Measurements from ENCODE around the gene SYTL2. TPM values are rescaled to one million over a fixed set of nuclear protein-coding genes. Genes with fewer than 3 reads are reported as not detected.

The SYTL2 gene
- total and polyA plus RNA-seq, 2 experiments from 2014 or later: 3.4 to 7.2 TPM

DNA sequence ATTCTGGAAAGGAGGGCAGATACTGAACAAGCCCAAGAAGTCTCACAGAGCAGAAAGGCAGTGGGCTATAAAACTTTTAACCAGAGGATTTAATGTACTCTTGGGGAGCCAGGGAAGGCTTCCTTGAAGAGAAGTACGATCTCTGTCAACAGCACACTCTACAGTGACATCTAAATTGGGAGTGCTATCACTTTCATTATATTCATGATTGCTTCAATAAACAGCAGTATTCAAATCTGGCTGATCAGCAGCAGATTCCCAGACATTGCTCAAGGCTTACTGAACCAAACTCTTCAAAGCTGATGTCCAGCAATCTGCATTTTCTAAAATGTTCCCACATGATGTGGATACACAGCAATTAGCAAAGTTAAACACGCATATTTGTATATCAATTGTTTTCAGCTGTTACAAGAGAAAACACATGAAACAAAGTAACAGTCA, 44.2 kb downstream of the SYTL2 start:
- ATAC-seq: no peak
- no peak overlapping the region for H3K27ac ChIP-seq (ENCODE audit: low read depth)
- peaks cover 2% of the 10 kb centered on the region for H3K27me3 Mint-ChIP-seq (ENCODE audit: insufficient read depth, low read depth, poor library complexity)

DNA sequence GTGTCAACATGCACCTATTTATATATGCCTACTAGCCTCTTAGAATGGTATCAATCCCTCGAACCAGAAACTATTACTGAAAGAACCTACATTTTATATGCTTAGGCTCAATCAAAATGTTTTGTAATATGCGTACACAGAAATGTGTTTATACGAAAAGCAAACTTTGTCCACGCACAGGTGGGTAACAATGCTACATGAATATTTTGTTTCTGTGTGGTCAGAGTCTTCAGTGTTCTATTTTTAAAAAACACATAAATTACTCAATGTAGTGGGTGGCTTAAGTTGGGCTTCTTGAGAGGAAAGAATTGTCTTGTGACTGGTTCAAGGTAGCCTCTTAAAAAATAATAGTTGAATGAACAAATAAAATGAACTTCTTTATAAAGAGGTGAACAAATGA, 46.1 kb downstream of the SYTL2 start:
- Mint-ChIP-seq H3K27me3 (ENCODE audit: insufficient read depth, low read depth, poor library complexity) (no peaks in the 10 kb centered on the region), H3K36me3 (ENCODE audit: low read depth) (no peaks in the 10 kb centered on the region), H3K27ac (no peak overlapping the region), H3K4me1 (peaks cover 7% of the 10 kb centered on the region; the same call in 2 of the 3 replicates), H3K4me3 (no peak overlapping the region), H3K9me3 (peaks cover 6% of the 10 kb centered on the region; the same call in 2 of the 3 replicates)
- Histone ChIP-seq H3K4me3 (no peak overlapping the region), H3F3A (replicated peaks; ENCODE audit: low read depth) (no peaks in the 10 kb centered on the region), H3K79me2 (replicated peaks; ENCODE audit: insufficient read depth) (no peaks in the 10 kb centered on the region), H3K9me2 (ENCODE audit: insufficient read depth) (peaks cover 7% of the 10 kb centered on the region), H3K27me3 (ENCODE audit: insufficient read depth) (no peaks in the 10 kb centered on the region), H2AFZ (no peak overlapping the region), H3K4me1 (ENCODE audit: insufficient read depth) (peaks cover 7% of the 10 kb centered on the region; the same call in 1 of the 2 replicates), H3K4me2 (no peak overlapping the region), H3K36me3 (ENCODE audit: insufficient read depth) (no peaks in the 10 kb centered on the region), H4K20me1 (replicated peaks; ENCODE audit: insufficient read depth) (no peaks in the 10 kb centered on the region), H3K27ac (ENCODE audit: low read depth) (no peak overlapping the region)
- DNase-seq (ENCODE audit: low spot score) (no peak), ATAC-seq (no peak)
- no peak for TF ChIP-seq STAT1 (IDR thresholded peaks at IDR 0.05; ENCODE audit: unreplicated experiment)
- no peak for TF ChIP-seq POLR2AphosphoS5 (IDR thresholded peaks at IDR 0.05; ENCODE audit: low read depth)
- no peak for TF ChIP-seq JUNB (IDR thresholded peaks at IDR 0.05; ENCODE audit: unreplicated experiment)
- no peak for TF ChIP-seq CREB1 (CRISPR knock-in tag; IDR thresholded peaks at IDR 0.05; ENCODE audit: low read depth)
- TF ChIP-seq EZH2phosphoT487 (IDR thresholded peaks at IDR 0.05; ENCODE audit: unreplicated experiment): no peak
- TF ChIP-seq, protein P1, sequence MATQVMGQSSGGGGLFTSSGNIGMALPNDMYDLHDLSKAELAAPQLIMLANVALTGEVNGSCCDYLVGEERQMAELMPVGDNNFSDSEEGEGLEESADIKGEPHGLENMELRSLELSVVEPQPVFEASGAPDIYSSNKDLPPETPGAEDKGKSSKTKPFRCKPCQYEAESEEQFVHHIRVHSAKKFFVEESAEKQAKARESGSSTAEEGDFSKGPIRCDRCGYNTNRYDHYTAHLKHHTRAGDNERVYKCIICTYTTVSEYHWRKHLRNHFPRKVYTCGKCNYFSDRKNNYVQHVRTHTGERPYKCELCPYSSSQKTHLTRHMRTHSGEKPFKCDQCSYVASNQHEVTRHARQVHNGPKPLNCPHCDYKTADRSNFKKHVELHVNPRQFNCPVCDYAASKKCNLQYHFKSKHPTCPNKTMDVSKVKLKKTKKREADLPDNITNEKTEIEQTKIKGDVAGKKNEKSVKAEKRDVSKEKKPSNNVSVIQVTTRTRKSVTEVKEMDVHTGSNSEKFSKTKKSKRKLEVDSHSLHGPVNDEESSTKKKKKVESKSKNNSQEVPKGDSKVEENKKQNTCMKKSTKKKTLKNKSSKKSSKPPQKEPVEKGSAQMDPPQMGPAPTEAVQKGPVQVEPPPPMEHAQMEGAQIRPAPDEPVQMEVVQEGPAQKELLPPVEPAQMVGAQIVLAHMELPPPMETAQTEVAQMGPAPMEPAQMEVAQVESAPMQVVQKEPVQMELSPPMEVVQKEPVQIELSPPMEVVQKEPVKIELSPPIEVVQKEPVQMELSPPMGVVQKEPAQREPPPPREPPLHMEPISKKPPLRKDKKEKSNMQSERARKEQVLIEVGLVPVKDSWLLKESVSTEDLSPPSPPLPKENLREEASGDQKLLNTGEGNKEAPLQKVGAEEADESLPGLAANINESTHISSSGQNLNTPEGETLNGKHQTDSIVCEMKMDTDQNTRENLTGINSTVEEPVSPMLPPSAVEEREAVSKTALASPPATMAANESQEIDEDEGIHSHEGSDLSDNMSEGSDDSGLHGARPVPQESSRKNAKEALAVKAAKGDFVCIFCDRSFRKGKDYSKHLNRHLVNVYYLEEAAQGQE (IDR thresholded peaks at IDR 0.05; ENCODE audit: unreplicated experiment): no peak
- TF ChIP-seq ZNF114 (CRISPR knock-in tag; IDR thresholded peaks at IDR 0.05): no peak
- no peak for TF ChIP-seq NANOG (IDR thresholded peaks at IDR 0.05; ENCODE audit: borderline replicate concordance)
- TF ChIP-seq, protein P2, sequence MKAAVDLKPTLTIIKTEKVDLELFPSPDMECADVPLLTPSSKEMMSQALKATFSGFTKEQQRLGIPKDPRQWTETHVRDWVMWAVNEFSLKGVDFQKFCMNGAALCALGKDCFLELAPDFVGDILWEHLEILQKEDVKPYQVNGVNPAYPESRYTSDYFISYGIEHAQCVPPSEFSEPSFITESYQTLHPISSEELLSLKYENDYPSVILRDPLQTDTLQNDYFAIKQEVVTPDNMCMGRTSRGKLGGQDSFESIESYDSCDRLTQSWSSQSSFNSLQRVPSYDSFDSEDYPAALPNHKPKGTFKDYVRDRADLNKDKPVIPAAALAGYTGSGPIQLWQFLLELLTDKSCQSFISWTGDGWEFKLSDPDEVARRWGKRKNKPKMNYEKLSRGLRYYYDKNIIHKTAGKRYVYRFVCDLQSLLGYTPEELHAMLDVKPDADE (IDR thresholded peaks at IDR 0.05): no peak
- TF ChIP-seq ZNF331 (CRISPR knock-in tag; IDR thresholded peaks at IDR 0.05; ENCODE audit: low read depth): no peak
- TF ChIP-seq, protein P3, sequence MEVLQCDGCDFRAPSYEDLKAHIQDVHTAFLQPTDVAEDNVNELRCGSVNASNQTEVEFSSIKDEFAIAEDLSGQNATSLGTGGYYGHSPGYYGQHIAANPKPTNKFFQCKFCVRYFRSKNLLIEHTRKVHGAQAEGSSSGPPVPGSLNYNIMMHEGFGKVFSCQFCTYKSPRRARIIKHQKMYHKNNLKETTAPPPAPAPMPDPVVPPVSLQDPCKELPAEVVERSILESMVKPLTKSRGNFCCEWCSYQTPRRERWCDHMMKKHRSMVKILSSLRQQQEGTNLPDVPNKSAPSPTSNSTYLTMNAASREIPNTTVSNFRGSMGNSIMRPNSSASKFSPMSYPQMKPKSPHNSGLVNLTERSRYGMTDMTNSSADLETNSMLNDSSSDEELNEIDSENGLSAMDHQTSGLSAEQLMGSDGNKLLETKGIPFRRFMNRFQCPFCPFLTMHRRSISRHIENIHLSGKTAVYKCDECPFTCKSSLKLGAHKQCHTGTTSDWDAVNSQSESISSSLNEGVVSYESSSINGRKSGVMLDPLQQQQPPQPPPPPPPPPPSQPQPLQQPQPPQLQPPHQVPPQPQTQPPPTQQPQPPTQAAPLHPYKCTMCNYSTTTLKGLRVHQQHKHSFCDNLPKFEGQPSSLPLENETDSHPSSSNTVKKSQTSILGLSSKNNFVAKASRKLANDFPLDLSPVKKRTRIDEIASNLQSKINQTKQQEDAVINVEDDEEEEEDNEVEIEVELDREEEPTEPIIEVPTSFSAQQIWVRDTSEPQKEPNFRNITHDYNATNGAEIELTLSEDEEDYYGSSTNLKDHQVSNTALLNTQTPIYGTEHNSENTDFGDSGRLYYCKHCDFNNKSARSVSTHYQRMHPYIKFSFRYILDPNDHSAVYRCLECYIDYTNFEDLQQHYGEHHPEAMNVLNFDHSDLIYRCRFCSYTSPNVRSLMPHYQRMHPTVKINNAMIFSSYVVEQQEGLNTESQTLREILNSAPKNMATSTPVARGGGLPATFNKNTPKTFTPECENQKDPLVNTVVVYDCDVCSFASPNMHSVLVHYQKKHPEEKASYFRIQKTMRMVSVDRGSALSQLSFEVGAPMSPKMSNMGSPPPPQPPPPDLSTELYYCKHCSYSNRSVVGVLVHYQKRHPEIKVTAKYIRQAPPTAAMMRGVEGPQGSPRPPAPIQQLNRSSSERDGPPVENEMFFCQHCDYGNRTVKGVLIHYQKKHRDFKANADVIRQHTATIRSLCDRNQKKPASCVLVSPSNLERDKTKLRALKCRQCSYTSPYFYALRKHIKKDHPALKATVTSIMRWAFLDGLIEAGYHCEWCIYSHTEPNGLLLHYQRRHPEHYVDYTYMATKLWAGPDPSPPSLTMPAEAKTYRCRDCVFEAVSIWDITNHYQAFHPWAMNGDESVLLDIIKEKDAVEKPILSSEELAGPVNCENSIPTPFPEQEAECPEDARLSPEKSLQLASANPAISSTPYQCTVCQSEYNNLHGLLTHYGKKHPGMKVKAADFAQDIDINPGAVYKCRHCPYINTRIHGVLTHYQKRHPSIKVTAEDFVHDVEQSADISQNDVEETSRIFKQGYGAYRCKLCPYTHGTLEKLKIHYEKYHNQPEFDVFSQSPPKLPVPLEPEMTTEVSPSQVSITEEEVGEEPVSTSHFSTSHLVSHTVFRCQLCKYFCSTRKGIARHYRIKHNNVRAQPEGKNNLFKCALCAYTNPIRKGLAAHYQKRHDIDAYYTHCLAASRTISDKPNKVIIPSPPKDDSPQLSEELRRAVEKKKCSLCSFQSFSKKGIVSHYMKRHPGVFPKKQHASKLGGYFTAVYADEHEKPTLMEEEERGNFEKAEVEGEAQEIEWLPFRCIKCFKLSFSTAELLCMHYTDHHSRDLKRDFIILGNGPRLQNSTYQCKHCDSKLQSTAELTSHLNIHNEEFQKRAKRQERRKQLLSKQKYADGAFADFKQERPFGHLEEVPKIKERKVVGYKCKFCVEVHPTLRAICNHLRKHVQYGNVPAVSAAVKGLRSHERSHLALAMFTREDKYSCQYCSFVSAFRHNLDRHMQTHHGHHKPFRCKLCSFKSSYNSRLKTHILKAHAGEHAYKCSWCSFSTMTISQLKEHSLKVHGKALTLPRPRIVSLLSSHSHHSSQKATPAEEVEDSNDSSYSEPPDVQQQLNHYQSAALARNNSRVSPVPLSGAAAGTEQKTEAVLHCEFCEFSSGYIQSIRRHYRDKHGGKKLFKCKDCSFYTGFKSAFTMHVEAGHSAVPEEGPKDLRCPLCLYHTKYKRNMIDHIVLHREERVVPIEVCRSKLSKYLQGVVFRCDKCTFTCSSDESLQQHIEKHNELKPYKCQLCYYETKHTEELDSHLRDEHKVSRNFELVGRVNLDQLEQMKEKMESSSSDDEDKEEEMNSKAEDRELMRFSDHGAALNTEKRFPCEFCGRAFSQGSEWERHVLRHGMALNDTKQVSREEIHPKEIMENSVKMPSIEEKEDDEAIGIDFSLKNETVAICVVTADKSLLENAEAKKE (CRISPR knock-in tag; IDR thresholded peaks at IDR 0.05): no peak

More for the DNA sequence above, 44.2 kb downstream of the SYTL2 start:
- H3K9me2 ChIP-seq (ENCODE audit: insufficient read depth): peaks cover 7% of the 10 kb centered on the region
- H3K4me1 ChIP-seq (ENCODE audit: insufficient read depth): no peaks in the 10 kb centered on the region
- peaks cover 3% of the 10 kb centered on the region; the same call in 1 of the 3 replicates for H3K4me1 Mint-ChIP-seq
- no peak for TF ChIP-seq POLR2AphosphoS5 (IDR thresholded peaks at IDR 0.05; ENCODE audit: low read depth)
- TF ChIP-seq STAT1 (IDR thresholded peaks at IDR 0.05; ENCODE audit: unreplicated experiment): no peak
- TF ChIP-seq CREB1 (CRISPR knock-in tag; IDR thresholded peaks at IDR 0.05; ENCODE audit: low read depth): no peak
- no peaks in the 10 kb centered on the region for H4K20me1 ChIP-seq (replicated peaks; ENCODE audit: insufficient read depth)
- DNase-seq (ENCODE audit: low spot score): no peak
- no peak overlapping the region for H3K4me3 Mint-ChIP-seq
- no peak overlapping the region for H3K4me3 ChIP-seq
- no peaks in the 10 kb centered on the region; the same call in 2 of the 3 replicates for H3K36me3 Mint-ChIP-seq (ENCODE audit: low read depth)
- no peak overlapping the region for H3K27ac Mint-ChIP-seq
- H3K27me3 ChIP-seq (ENCODE audit: insufficient read depth): no peaks in the 10 kb centered on the region
- H3K79me2 ChIP-seq (replicated peaks; ENCODE audit: insufficient read depth): no peaks in the 10 kb centered on the region
- H3F3A ChIP-seq (replicated peaks; ENCODE audit: low read depth): no peaks in the 10 kb centered on the region
- no peak overlapping the region for H3K4me2 ChIP-seq
- no peaks in the 10 kb centered on the region for H3K36me3 ChIP-seq (ENCODE audit: insufficient read depth)
- H3K9me3 Mint-ChIP-seq: peaks cover 6% of the 10 kb centered on the region; the same call in 2 of the 3 replicates
- no peak overlapping the region for H2AFZ ChIP-seq

Data from GM23338 (cell line).